Dedifferentiated amniotic fluid mesenchymal stem cell (primary cell): Measurements from ENCODE around the gene DPM3.
"Not testable (repeated sequence)": the region's sequence is repeated elsewhere in the genome, so short reads cannot be mapped to it uniquely, and the experiment has no call there.

ENCODE experiments used
- DNase-seq: peaks from one replicate; pipeline ENCODE4 v3.0.0-alpha.2; 2016; ENCODE audit errors: extremely low spot score

The DPM3 gene

DNA sequence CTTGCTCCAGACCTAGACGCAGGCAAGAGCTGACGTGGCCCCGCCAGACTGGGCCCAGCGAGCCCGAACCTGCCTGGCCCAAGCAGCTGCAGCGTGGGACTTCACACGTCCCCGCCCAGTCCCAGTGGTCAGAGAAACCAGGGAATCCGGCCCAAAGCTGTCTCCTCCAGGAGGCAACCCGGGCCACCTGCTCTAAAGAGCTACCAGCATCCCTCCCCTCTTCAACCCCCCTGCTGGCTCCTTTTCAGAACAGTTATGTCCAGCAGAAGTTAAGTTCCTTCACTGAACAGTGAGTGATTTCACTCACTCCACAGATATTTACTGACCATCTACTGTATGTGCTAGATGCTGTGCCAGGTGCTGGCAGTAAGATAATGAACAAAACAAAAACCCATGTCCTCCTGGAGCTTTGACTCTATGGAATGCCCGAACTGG, 14.8 kb downstream of the DPM3 start:
- DNase-seq = no peak

DNA sequence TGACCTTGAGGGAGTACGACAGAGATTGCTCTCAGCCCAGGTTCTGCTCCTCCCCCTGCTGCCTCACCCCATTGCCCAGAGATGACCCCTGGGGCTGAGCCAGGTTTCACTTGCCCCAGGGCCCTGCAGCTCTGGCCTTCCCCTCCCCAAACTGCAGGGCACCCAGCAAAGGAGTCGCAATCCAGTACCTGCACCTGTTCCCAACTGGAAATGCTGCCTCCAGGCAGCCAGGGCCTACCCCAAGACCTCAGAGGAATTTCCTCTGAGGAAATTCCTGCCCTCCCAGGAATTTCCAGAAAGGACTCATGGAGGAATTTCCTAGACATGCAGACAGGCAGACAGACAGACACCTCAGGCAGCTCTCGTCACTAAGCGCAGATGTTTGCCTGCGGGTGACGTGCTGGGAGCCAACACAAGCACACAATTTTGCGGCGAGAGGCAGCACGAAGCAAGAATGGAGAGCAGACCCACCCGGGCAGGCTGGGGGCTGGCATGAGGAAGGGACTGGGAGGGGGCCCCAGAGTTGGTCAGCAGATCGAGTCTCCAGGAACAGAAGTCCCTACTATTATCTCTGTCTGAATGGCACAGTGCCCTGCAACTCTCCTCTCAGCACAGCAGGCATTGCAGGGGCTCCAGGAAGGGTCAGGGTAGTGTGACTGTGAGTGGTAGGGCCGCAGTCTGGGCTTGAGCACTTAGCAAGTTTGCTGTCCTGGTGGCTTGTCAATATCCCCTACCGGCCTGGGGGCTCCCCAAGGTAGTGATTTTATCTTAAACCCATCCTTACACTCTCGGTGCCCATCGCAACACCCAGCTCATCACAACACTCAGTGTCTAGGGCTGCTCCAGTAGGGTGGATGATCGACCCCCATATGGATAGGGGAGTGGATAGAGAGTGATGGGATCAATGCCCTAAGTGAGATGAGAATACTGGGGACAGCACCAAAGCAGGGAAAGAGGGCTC, 15.5 kb downstream of the DPM3 start:
- DNase-seq = no peak

DNA sequence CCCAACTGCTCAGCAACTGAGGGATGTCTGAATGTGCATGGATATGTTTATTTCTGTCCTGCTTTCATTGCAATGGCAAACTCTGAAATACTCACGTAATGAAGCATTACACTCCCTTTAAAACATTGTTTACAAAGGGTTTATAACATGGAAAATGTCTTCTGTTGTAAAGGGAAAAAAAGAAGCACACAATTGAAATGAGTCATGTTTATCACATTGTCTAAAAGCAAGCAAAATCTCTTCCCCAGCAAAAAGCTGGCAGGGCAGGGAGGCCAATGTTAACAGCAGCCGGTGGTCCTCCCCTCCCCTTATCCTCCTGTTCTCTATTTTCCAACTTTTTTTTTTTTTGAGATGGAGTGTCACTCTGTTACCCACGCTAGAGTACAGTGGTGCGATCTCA, 16.5 kb downstream of the DPM3 start:
- DNase-seq = no peak

DNA sequence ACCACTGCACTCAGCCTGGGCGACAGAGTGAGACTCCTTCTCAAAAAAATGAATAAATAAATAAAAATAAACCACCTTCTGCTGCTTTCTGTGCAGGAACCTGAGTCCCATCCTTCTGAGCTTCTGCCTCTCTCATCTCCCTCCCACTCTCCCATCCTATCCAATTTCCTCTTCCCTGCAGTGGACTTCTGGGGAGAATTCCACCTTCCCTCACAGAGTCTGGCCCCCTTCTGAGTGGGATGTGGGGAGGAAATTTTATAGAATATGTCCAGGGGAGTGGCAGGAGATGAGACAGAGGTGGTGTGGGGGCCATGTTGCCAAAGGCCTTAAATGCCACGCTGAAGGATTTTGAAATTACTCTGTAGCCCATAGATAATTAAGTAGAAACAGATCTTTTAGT, 18.0 kb downstream of the DPM3 start:
- DNase-seq = no peak

DNA sequence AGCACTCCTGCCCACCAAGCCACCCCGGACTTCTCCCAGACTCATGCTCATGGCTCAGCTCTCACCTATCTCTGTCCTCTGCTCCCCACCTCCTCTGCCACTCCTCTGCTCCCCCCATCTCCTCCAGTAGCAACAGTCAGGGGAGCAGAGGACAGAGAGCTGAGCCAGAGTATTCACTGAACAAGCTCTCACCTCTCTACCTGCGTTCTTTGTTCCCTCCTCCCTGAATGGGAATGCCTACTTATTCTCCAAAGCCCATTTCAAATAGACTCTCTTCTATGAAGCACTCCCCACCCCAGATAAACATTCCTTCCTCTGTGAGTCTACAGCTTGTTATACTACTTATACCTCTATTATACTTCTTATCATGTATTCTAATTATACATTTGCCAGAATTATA, 19.1 kb downstream of the DPM3 start:
- no peak for DNase-seq

DNA sequence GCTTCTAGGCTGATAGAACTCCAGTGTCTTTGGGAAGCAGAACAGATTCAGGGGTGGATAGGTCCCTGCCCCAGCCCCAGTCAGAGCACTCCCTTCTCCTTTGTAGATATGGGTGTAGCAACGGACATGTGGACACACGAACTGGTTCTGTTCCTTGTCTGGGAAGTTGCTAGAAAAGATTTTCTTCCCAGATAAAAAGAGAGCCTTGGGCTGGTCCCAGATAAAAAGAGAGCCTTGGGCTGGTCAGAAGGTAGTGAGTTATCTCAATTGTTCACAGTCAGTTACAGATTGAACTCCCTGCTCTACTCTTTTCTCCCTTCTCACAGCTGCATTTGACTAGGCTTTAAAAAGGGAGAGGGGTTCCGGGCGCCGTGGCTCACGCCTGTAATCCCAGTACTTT, 20.1 kb downstream of the DPM3 start:
- no peak for DNase-seq

DNA sequence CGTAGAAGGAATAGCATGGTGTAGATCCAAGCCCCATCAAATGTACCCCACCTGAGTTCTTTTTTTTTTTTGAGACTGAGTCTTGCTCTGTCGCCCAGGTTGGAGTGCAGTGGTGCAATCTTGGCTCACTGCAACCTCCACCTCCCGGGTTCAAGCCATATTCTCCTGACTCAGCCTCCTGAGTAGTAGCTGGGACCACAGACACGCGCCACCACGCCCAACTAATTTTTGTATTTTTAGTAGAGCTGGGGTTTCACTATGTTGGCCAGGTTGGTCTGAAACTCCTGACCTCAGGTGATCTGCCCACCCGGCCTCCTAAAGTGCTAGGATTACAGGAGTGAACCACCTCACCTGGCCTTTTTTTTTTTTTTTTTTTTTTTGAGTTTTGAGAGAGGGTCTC, 22.2 kb downstream of the DPM3 start:
- not testable (repeated sequence) for DNase-seq

DNA sequence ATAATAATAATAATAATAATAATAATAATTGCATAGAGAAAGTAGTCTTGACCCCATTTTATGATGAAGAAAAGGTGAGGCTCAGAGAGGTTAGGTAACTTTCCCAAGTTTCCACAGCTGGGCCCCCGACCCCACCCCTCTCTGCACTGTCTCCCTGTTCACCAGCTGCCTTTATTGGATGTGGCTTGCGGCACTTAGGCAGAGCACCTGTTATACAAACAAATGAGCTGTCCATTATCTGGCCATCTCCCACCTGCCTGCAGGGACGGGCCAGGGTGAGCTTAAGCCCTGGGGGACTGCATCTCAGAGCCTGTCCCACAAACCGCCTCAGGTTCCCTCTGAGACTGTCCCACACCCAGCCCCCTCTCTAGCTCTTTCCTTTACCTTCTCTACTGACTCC, 22.7 kb downstream of the DPM3 start:
- DNase-seq = no peak

DNA sequence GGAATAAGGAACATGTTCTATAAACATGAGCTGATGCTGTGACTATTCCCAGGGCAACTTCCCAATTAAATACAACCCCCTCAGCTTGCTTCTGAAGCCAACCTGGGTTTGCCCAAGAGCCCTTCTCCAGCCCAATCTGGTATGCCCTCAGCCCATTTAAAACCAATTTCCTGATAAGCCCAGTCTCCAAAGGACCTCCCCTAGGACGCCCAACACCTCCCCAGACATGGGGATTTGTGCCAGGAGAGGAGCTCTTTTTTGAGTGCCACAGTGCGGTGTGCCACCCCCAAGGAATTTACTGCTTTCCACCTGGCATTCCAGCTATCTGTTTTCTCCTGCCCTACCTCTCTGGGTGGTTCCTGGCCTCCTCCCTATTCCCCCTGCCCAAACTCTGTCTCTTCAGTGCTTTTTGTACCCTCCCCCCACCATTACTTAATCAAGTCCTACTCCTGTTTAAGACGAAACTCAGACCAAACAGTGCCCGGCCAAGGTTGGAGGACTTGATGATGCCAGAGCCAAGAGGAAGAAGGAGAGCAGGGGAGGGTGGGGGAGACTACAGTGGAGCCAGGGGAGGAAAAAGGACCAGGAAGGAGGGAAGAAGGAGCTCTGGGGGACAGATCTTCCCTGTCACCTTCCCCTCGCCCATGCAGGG, 24.1 kb downstream of the DPM3 start:
- DNase-seq = no peak

DNA sequence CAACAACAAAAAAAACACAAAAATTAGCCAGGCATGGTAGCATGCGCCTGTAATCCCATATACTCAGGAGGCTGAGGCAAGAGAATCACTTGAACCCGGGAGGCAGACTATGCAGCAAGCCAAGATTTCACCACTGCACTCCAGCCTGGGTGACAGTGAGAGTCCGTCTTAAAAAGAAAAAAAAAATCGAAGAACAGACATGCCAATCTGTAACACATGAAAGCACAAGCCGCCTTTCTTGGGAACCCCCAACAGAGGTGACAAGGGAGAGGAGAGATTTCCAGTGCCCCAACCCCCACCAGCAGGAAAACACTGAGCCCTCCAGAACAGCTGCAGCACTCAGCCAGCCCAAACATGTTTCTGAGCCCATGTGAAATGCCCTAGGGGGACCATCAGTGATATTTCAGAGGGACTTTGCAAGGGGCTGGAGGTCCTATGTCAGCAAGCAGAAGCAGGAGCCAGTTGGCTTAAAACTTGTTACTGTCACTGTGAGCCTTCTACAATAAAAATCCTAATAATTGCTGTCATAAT, 26.8 kb downstream of the DPM3 start:
- DNase-seq = no peak

DNA sequence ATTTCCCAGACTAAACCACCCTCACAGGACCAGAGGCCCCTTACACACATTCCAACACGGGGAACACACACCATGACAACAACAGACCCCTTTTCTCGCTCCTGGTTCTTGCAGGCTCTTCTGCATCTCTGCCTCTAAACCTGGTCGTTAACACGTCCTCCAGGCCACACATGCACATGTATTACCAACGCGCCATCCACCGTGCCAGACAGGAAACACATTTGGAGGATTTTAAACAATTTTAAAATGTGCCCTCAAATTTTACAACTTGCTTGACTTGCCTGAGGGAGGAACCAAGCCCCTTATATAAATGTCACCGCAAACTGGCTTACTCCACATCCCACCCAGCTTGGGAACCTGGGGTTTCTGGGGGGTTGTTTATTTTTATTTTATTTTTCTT, 29.5 kb downstream of the DPM3 start:
- no peak for DNase-seq

DNA sequence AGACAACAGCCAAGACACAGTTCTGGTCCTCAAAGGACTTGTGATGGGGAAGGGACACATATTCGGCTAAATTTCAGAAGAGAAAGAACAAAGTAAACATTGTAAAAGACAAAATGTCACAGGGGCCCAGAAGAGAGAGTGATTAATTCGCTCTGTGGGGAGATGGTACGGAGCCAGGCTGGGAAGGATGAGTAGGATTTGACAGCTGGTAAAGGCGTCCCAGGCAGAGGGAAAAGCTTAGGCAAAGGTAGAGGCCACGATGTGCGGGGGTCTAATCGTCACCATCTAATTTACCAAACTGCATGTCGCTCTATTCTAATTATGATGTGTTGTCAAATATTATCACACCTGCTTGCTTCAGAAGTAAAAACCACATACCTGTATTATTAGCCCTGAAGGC, 29.9 kb downstream of the DPM3 start:
- no peak for DNase-seq

DNA sequence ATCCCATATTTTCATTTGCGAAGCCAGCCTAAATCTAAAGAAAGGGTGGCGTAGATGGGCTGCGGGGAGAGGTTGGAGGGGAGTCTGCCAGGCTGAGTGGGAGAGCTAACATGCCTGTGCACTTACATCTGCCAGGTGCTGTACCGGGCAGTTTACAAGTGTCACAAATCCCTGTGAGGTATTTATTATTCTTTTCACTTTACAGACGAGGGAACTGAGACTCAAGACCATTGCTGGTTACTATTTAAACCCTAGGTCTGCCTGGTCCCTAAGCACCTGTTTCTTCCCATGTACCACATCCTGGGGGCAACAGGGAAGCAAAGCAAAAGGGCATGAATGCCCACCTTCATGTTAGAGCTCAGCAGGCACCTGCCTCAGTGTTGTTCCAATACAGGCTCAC, 32.0 kb downstream of the DPM3 start:
- DNase-seq = no peak

DNA sequence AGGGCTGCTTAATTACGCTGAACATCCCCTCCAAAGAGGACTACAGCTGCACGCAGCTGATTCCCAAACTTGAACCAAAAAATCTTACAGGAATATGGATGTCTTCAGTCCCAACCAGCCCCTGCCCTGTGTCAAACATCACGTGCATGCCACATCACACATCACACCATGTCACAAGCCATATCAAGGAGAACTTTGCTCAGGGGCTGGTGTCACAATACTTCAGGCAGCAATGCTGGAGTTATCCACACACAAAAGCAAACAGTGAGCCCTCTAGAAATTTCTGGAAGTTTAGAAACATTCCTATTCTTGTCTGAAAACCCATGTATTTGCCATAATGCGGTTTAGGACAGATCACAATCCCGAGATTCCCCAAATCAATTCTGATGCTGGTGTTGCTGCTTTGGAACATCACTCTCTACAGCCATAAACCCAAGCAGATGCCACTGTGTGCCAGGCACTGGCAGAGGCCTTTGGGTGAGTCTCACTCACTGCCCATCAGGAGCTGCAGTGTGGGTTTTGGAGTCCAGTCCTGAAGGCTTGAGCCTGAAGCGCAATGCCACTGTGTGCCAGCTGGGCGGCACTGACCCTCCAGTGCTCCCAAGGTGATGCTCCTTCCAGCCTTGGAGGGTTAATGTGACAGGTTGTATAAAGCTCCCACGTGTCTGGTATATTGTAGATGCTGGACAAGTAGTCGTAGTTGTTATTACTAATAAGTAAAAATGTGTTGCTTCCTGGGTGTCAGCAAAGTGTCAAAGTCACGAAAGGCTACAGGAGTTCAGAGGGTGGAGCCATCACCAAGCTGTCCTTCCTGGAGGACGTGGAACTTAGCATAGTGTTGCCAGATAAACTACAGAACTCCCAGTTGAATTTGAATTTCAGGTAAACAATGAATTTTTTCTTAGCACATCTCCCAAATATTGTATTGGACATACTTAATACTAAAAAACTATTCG, 32.7 kb downstream of the DPM3 start:
- DNase-seq = no peak

DNA sequence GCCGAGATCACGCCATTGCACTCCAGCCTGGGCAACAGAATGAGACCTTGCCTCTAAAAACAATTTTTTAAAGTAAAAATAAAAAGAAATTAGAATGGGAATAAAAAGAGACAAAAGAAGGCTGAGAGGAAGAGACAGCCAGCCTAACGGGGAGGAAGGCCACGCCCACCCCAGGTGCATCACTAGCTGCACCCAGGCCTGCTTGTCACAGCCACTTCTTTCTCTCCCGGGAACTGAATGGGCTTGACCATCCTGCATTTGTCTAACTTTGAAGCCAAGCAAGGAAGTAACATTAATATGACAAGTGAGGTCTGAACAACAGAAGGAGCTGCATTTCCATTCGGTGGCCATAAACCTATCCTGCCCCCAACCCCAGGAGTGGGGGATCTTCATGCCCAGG, 33.5 kb downstream of the DPM3 start:
- no peak for DNase-seq

DNA sequence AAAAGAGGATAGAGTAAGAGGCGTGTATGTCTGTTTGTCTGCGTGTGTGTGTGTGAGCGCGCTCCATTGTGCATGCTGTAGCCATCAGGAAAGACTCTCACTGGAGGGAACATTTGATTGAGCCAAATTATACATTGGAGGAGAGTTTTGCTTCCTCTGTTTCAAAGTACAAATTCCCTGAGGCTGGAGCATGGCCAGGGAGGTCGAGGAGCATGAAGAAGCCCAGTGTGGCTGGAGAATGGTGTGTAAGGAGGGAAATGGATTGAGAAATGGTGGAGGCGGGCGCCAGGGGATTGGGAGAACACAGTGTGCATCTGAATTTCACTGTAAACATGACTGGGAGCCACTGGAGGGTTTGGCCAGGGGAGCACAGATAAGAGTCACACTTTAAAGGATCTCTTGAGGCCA, 34.7 kb downstream of the DPM3 start:
- DNase-seq = no peak

DNA sequence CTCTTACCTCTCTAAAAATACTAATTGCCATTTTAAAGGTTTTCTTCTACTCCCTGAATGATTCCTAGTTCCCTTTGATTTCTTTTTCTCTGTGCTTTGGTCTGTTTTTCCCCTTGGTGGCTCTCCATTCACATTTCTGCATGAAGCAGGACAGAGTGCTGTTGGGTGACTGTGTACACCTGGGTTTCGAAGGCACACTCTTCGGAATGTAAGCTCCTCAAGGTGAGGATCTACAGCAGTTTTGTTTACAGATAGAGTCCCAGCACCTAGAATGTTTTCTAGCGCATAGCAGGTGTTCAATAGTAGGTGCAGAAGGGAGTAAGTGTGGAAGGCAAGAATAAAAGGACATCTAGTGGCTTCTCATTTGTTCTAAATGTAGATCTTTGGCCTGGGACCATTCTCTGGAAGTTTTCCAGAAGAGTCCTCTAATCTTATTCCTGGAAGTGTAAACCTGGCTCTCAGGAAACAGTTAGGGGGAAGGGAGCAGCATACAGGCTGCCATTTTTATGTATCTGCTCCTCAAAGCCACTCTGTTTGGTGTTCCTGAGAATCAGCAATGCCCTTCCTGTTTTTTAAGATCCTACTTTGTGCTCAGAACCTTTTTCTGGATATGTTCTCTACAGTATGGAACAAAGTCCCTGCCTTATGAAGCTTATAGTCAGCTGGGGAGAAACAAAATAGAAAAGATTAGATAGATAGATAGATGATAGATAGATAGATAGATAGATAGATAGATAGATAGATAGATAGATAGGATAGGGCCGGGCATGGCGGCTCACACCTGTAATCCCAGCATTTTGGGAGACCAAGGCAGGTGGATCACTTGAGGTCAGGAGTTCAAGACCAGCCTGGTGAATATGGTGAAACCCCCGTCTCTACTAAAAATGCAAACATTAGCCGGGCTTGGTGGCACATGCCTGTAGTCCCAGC, 35.5 kb downstream of the DPM3 start:
- no peak for DNase-seq

DNA sequence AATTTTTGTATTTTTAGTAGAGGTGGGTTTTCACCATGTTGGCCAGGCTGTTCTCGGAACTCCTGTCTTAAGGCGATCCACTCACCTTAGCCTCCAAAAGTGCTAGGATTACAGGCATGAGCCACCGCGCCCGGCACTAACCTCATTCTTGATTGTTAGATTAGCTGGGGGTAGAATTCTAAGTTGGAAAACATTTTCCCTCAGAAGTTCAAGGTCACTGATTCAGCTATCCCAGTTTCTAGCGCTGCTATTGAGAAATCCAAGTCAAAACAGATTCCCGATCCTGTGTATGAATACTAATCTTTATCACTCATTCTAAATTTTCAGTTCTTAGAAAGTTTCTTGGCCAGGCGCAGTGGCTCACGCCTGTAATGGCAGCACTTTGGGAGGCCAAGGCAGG, 37.0 kb downstream of the DPM3 start:
- DNase-seq = no peak

DNA sequence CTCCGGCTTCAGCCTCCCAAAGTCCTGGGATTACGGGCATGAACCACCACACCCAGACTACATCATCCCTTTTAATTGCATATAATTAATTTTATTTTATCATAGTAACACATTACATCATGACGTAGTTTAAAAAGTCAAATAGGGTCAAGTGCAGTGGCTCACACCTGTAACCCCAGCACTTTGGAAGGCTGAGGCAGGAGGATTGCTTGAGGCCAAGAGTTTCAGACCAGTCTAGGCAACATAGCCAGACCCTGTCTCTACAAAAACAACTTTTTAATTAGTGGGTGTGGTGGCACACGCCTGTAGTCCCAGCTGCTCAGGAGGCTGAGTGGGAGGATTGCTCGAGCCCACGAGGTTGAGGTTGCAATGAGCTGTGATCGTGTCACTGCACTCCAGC, 41.0 kb downstream of the DPM3 start:
- DNase-seq = no peak

DNA sequence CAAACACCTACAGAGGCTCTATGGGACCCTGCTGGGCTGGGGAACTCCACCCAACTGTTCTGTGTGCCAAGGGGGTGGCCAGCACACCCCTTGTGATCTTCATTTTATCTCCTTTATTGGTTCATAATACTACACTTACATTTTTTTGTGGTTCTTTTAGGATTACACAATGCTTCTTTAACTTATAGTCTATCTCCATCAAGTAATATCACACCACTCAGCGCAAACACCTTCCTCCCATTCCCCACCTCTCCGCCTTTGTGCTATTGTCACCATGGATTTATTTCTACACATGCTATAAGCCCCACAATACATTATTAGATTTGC, 45.7 kb downstream of the DPM3 start:
- DNase-seq = no peak
